Femur (tissue), 1 donor: ENCODE results near the gene KMT5B.

ENCODE experiments used
- DNase-seq: peaks from one replicate; pipeline ENCODE4 v3.0.0-alpha.2; 2017

KMT5B gene

GRCh38 chr11:68179847-68180246 lies 33.2 kb downstream of the KMT5B start:
- no peak for DNase-seq

GRCh38 chr11:68177877-68178276 lies 35.2 kb downstream of the KMT5B start:
- no peak for DNase-seq

- DNase-seq: no peak
These were observed 39.2 kb downstream of the KMT5B start for GRCh38 chr11:68173926-68174325.

GRCh38 chr11:68169442-68169841 lies 43.7 kb downstream of the KMT5B start:
- DNase-seq: no peak

GRCh38 chr11:68168694-68169093 lies 44.4 kb downstream of the KMT5B start:
- no peak for DNase-seq

- no peak for DNase-seq
These were observed 45.6 kb downstream of the KMT5B start for GRCh38 chr11:68167474-68167873.

- DNase-seq: no peak
These were observed 46.1 kb downstream of the KMT5B start for GRCh38 chr11:68166969-68167368.

GRCh38 chr11:68165601-68166000 lies 47.5 kb downstream of the KMT5B start:
- no peak for DNase-seq

- DNase-seq: no peak
These were observed 48.7 kb downstream of the KMT5B start for GRCh38 chr11:68164437-68164836.

- no peak for DNase-seq
These were observed 49.4 kb downstream of the KMT5B start for GRCh38 chr11:68163691-68164090.

GRCh38 chr11:68160100-68160695 lies 52.9 kb downstream of the KMT5B start:
- no peak for DNase-seq

- no peak for DNase-seq
These were observed 53.4 kb downstream of the KMT5B start for GRCh38 chr11:68159665-68160064.

GRCh38 chr11:68159161-68159560 lies 53.9 kb downstream of the KMT5B start:
- no peak for DNase-seq

GRCh38 chr11:68158580-68158979 lies 54.5 kb downstream of the KMT5B start:
- DNase-seq: no peak

GRCh38 chr11:68153742-68154141 lies 59.4 kb downstream of the KMT5B start:
- DNase-seq: no peak

GRCh38 chr11:68150037-68150436 lies 63.1 kb downstream of the KMT5B start:
- no peak for DNase-seq

- no peak for DNase-seq
These were observed 63.7 kb downstream of the KMT5B start for GRCh38 chr11:68149417-68149816.

GRCh38 chr11:68148879-68149278 lies 64.2 kb downstream of the KMT5B start:
- DNase-seq: no peak

- DNase-seq: no peak
These were observed 64.9 kb downstream of the KMT5B start for GRCh38 chr11:68148071-68148805.

GRCh38 chr11:68146704-68147474 lies 66.2 kb downstream of the KMT5B start:
- DNase-seq: peak; percentile 54

- peak; percentile 52 for DNase-seq
These were observed 67.0 kb downstream of the KMT5B start for GRCh38 chr11:68146010-68146540.

GRCh38 chr11:68145120-68145866 lies 67.8 kb downstream of the KMT5B start:
- no peak for DNase-seq

- no peak for DNase-seq
These were observed 69.8 kb downstream of the KMT5B start for GRCh38 chr11:68143310-68143689.
